Measurements from ENCODE around the gene PPP1R7. TPM values are rescaled to one million over a fixed set of nuclear protein-coding genes. Genes with fewer than 3 reads are reported as not detected.
A peak's percentile ranks its signal among the peaks of the same experiment; 100 is the strongest.

PPP1R7 gene
- total and polyA plus RNA-seq, 7 donors, result 44.0 to 108 (median 72.5) TPM

DNA sequence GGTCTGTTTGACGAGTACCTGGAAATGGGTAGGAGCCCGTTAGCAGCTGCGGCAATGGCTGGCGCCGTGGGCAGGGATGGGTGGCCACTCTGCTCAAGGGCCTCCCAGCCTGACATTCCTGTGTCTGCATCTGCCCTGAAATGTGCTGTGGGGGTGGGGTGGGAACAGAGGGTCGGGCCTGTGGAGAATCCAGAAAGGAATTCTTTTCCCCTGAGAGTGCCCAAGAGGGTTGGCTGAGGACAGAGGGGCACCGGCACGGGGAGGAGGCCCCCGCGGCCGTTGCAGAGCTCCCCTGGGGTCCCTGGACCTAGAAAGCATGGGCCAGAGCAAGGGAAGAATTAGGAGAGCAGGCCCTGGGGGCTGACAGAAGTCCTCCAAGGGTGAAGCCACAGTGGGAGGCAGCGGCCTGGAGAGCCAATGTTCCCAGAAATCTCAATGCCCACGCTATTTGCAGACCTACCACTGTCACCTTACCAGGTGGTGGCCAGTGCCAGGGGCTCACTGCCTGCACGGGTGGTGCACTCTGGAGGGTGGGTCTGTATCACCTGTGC is 66.0 kb downstream of the PPP1R7 start:
- TF ChIP-seq, protein P1, sequence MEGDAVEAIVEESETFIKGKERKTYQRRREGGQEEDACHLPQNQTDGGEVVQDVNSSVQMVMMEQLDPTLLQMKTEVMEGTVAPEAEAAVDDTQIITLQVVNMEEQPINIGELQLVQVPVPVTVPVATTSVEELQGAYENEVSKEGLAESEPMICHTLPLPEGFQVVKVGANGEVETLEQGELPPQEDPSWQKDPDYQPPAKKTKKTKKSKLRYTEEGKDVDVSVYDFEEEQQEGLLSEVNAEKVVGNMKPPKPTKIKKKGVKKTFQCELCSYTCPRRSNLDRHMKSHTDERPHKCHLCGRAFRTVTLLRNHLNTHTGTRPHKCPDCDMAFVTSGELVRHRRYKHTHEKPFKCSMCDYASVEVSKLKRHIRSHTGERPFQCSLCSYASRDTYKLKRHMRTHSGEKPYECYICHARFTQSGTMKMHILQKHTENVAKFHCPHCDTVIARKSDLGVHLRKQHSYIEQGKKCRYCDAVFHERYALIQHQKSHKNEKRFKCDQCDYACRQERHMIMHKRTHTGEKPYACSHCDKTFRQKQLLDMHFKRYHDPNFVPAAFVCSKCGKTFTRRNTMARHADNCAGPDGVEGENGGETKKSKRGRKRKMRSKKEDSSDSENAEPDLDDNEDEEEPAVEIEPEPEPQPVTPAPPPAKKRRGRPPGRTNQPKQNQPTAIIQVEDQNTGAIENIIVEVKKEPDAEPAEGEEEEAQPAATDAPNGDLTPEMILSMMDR (IDR thresholded peaks at IDR 0.05), result no peak
- Histone ChIP-seq H3K9me3 (no peaks in the 10 kb centered on the region), H3K4me1 (peaks cover 7% of the 10 kb centered on the region), H3K27ac (no peak overlapping the region), H3K36me3 (ENCODE audit: insufficient read depth in 1 of 2, low read depth in 1 of 2) (no peaks in the 10 kb centered on the region), H3K27me3 (ENCODE audit: insufficient read depth in 3 of 3, low read length in 2 of 3) (no peaks in the 10 kb centered on the region), H3K4me3 (no peak overlapping the region)
- 48 to 60% (median 60%) methylated on average over 11 to 14 of the region's 14 CpGs for WGBS, 3 donors
- intact Hi-C loops (cut with DNase I), result loop anchor here in 1 of 2 donors (5.0 kb wide), 1 partner anchor 114 kb away; the partner anchor contains the start of gene MTERF4
- ATAC-seq, result no peak
- no peak for DNase-seq

DNA sequence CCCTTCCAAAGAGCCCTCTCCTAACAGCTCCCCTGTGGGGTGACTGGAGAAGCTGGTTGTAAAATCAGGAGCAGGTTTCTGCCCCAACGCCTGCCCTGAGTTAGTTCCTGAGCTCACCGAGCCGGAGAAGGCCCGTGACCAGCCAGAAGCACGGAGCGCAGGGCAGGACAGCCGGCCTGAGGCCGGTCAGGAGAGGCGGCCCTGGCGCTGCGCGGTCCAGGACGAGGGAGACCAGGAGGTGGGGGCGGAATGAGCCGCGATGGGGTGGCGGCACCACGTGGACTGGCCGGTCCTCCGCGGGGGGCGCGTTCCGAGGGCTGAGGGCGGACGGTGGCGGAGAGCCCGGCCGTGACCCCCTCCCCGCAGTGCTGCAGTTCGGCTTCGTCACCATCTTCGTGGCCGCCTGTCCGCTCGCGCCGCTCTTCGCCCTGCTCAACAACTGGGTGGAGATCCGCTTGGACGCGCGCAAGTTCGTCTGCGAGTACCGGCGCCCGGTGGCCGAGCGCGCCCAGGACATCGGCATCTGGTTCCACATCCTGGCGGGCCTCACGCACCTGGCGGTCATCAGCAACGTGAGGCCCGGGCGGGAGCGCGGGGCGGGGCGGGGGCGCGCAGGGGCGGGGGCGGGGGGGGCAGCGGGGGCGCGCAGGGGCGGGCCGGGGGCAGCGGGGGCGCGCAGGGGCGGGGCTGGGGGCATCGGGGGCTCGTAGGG is 67.2 kb downstream of the PPP1R7 start:
- ATAC-seq, result peak; percentile 76 to 86 (median 80)
- H3K9me3 ChIP-seq, result no peaks in the 10 kb centered on the region
- 1 to 3% (median 1%) methylated on average over 32 to 65 of the region's 77 CpGs for WGBS, 3 donors
- H3K27me3 ChIP-seq (ENCODE audit: insufficient read depth in 3 of 3, low read length in 2 of 3), result no peaks in the 10 kb centered on the region
- DNase-seq, result peak; percentile 74 to 88
- TF ChIP-seq, protein P1 (IDR thresholded peaks at IDR 0.05), result no peak
- H3K36me3 ChIP-seq (ENCODE audit: insufficient read depth in 1 of 2, low read depth in 1 of 2), result no peaks in the 10 kb centered on the region
- intact Hi-C loops (cut with DNase I), result loop anchor here in 1 of 2 donors (5.0 kb wide), 1 partner anchor 115 kb away; the partner anchor contains the start of gene MTERF4
- peak overlapping the region; percentile 63 for H3K4me3 ChIP-seq
- H3K4me1 ChIP-seq, result peaks cover 7% of the 10 kb centered on the region
- peak overlapping the region; percentile 73 for H3K27ac ChIP-seq

- Histone ChIP-seq H3K36me3 (ENCODE audit: insufficient read depth in 1 of 2, low read depth in 1 of 2) (no peaks in the 10 kb centered on the region), H3K4me1 (peaks cover 7% of the 10 kb centered on the region), H3K27ac (peak overlapping the region; percentile 71), H3K9me3 (no peaks in the 10 kb centered on the region), H3K4me3 (peak overlapping the region; percentile 73), H3K27me3 (ENCODE audit: insufficient read depth in 3 of 3, low read length in 2 of 3) (no peaks in the 10 kb centered on the region)
- ATAC-seq (peak; percentile 34 to 65 (median 46)), DNase-seq (peak; percentile 70 to 81)
- intact Hi-C loops (cut with DNase I), result loop anchor here in 1 of 2 donors (5.0 kb wide), 1 partner anchor 116 kb away; the partner anchor contains the start of gene MTERF4
- TF ChIP-seq, protein P1 (IDR thresholded peaks at IDR 0.05), result peak; percentile 14
- 0 to 2% (median 1%) methylated on average over 39 to 73 of the region's 83 CpGs for WGBS, 3 donors
These were observed 68.1 kb downstream of the PPP1R7 start for GRCh38 chr2:241218131-241219029.

GRCh38 chr2:241219030-241219382 is 68.7 kb downstream of the PPP1R7 start:
- intact Hi-C loops (cut with DNase I), result loop anchor here in 1 of 2 donors (5.0 kb wide), 1 partner anchor 117 kb away; the partner anchor contains the start of gene MTERF4
- WGBS, 3 donors, result 63 to 64% (median 64%) methylated on average over 4 of the region's 4 CpGs
- no peak for DNase-seq

More at GRCh38 chr2:241219030-241219382, 68.7 kb downstream of the PPP1R7 start:
- Histone ChIP-seq H3K27ac (no peak overlapping the region), H3K4me3 (peak overlapping the region; percentile 73), H3K27me3 (ENCODE audit: insufficient read depth in 3 of 3, low read length in 2 of 3) (no peaks in the 10 kb centered on the region), H3K36me3 (ENCODE audit: insufficient read depth in 1 of 2, low read depth in 1 of 2) (no peaks in the 10 kb centered on the region), H3K9me3 (no peaks in the 10 kb centered on the region), H3K4me1 (peaks cover 8% of the 10 kb centered on the region)
- TF ChIP-seq, protein P1 (IDR thresholded peaks at IDR 0.05), result no peak
- ATAC-seq, result no peak

All from psoas muscle (tissue), 8 donors.